ENCODE results near the gene ZFR.
"Not testable (repeated sequence)": the region's sequence is repeated elsewhere in the genome, so short reads cannot be mapped to it uniquely, and the experiment has no call there.

ZFR gene

DNA sequence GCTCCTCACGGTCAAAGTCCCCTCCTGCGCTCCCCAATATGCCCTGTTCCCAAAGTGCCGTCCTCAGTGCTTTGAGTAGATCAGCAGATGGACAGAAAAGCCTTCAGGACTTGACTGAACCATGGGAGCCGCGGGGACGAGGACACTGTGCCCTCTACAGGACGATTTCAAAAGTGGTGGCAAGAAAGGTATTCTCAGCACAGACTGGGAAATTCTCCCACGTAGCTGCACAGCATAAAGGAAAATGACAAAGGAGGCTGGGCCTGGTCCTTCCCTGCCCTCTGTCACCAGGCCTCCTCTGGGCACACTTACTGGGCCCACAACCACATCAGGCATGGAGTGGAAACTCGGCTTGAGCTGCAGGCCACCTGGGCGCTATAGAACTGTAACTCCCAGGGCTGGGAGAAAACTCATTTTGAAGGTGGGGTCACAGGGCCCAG is 115.1 kb downstream of the ZFR start:
- Histone ChIP-seq H3K9me3 (ENCODE audit: severe bottlenecking) (no peaks in the 10 kb centered on the region), H3K36me3 (no peaks in the 10 kb centered on the region), H3K27ac (peak overlapping the region; percentile 55), H3K27me3 (ENCODE audit: insufficient read depth, low read depth, severe bottlenecking) (no peaks in the 10 kb centered on the region), H3K4me3 (ENCODE audit: low read depth, low read length) (no peak overlapping the region)
- TF ChIP-seq, protein P1, sequence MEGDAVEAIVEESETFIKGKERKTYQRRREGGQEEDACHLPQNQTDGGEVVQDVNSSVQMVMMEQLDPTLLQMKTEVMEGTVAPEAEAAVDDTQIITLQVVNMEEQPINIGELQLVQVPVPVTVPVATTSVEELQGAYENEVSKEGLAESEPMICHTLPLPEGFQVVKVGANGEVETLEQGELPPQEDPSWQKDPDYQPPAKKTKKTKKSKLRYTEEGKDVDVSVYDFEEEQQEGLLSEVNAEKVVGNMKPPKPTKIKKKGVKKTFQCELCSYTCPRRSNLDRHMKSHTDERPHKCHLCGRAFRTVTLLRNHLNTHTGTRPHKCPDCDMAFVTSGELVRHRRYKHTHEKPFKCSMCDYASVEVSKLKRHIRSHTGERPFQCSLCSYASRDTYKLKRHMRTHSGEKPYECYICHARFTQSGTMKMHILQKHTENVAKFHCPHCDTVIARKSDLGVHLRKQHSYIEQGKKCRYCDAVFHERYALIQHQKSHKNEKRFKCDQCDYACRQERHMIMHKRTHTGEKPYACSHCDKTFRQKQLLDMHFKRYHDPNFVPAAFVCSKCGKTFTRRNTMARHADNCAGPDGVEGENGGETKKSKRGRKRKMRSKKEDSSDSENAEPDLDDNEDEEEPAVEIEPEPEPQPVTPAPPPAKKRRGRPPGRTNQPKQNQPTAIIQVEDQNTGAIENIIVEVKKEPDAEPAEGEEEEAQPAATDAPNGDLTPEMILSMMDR (IDR thresholded peaks at IDR 0.05; ENCODE audit: low read depth, low read length): peak; percentile 88
- DNase-seq: peak; percentile 82

DNA sequence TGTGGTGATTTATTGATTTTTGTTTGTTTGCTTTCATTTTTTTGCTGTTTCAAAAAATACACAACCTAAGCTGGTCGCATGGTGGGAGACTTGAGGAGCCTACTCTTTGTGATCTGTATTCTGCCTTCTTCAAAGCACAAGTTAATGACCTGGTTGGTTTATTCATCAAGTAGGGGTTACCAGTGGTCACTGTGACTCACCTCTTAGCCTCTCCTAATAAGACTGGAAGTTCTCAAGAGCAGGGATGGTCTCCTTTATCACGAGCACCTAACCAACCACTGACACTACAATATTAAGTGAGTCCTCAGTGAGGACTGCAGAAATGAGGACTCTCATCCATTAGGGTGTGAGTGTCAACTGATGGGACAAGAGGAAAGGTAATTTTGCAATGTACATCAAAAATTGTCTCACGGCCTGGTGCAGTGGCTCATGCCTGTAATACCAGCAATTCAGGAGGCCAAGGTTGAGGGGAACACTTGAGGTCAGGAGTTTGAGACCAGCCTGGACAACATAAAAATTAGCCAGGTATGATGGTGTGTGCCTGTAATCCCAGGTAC is 118.2 kb downstream of the ZFR start:
- Histone ChIP-seq H3K4me3 (ENCODE audit: low read depth, low read length) (no peak overlapping the region), H3K36me3 (no peaks in the 10 kb centered on the region), H3K27me3 (ENCODE audit: insufficient read depth, low read depth, severe bottlenecking) (no peaks in the 10 kb centered on the region), H3K9me3 (ENCODE audit: severe bottlenecking) (peaks cover 9% of the 10 kb centered on the region), H3K27ac (no peak overlapping the region)
- DNase-seq: no peak
- TF ChIP-seq, protein P1 (IDR thresholded peaks at IDR 0.05; ENCODE audit: low read depth, low read length): no peak

DNA sequence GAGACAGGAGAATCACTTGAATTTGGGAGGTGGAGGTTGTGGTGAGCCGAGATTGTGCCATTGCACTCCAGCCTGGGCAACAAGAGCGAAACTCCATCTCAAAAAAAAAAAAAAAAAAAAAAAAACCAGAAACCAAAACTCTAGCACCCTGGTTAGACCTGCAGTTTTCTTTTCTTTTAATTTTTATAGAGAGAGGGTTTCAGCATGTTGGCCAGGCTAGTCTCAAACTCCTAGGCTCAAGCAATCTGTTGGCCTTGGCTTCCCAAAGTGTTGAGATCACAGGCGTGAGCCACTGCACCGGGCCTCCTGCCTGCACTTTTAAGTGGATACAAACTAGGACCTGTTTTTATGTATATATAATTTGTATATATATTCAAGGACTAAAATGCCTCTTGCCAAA is 118.9 kb downstream of the ZFR start:
- Histone ChIP-seq H3K36me3 (no peaks in the 10 kb centered on the region), H3K4me3 (ENCODE audit: low read depth, low read length) (no peak overlapping the region), H3K27ac (no peak overlapping the region), H3K27me3 (ENCODE audit: insufficient read depth, low read depth, severe bottlenecking) (no peaks in the 10 kb centered on the region), H3K9me3 (ENCODE audit: severe bottlenecking) (peaks cover 9% of the 10 kb centered on the region)
- no peak for DNase-seq
- TF ChIP-seq, protein P1 (IDR thresholded peaks at IDR 0.05; ENCODE audit: low read depth, low read length): no peak

DNA sequence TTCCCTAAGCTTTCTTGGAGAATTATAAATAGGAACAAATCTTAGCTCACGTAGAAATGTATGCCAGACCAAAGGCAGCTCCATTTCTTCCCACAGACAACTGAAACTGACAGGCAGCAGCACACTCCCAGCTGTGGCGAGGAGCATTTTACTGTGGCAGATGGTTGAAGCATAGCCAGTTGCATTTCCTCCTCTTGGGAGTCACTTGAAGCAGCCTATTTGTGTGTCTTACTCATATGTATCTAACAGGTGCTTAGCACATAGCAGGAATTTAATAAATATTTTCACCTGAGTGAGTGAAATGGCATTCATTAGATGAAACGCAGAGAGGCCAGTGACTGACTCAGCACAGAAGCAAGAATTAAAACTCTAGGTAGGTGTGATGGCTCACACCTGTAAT is 119.5 kb downstream of the ZFR start:
- Histone ChIP-seq H3K27me3 (ENCODE audit: insufficient read depth, low read depth, severe bottlenecking) (no peaks in the 10 kb centered on the region), H3K36me3 (no peaks in the 10 kb centered on the region), H3K27ac (no peak overlapping the region), H3K9me3 (ENCODE audit: severe bottlenecking) (peaks cover 9% of the 10 kb centered on the region), H3K4me3 (ENCODE audit: low read depth, low read length) (no peak overlapping the region)
- no peak for DNase-seq
- TF ChIP-seq, protein P1 (IDR thresholded peaks at IDR 0.05; ENCODE audit: low read depth, low read length): no peak

DNA sequence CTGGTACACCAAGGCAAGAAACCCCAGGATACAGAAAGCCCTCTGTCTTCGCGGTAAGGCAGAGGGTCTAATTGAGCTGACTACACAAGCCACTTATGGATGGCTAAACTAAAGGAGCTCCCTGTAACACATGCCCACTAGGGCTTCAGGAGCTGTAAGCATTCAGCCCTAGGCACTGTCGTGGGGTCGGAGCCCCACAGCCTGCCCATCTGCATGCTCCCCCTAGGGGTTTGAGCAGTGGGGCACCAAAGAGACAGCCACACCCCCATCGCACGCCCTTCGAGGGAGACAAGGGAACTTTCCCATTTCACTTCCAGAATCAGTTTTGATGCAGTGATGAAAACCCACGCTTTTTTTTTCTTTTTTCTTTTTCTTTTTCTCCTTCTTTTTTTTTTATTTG is 120.8 kb downstream of the ZFR start:
- Histone ChIP-seq H3K4me3 (ENCODE audit: low read depth, low read length) (no peak overlapping the region), H3K9me3 (ENCODE audit: severe bottlenecking) (peaks cover 9% of the 10 kb centered on the region), H3K27me3 (ENCODE audit: insufficient read depth, low read depth, severe bottlenecking) (no peaks in the 10 kb centered on the region), H3K36me3 (no peaks in the 10 kb centered on the region), H3K27ac (no peak overlapping the region)
- DNase-seq: no peak
- TF ChIP-seq, protein P1 (IDR thresholded peaks at IDR 0.05; ENCODE audit: low read depth, low read length): 0 out of 2 replicates have a peak, but pooled peaks have one; percentile 24

DNA sequence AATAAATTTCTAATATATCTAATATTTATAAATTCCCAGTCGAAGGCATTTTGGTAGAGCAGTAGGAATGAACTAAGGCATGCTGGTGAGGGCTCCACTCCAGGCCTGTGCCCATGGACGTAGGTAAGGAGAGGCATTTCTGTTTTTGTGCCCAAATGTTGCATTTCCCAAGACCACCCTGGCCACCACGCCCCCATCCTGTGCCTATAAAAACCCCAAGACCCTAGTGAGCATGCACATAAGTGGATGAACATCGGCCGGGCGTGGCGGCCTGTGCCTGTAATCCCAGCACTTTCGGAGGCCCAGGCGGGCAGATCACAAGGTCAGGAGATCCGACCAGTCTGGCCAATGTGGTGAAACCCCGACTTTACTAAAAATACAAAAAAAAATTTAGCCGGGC is 121.7 kb downstream of the ZFR start:
- TF ChIP-seq, protein P1 (IDR thresholded peaks at IDR 0.05; ENCODE audit: low read depth, low read length): no peak
- no peak overlapping the region for H3K27ac ChIP-seq
- DNase-seq: no peak
- H3K4me3 ChIP-seq (ENCODE audit: low read depth, low read length): no peak overlapping the region
- H3K27me3 ChIP-seq (ENCODE audit: insufficient read depth, low read depth, severe bottlenecking): no peaks in the 10 kb centered on the region
- H3K9me3 ChIP-seq (ENCODE audit: severe bottlenecking): peaks cover 9% of the 10 kb centered on the region
- H3K36me3 ChIP-seq: no peaks in the 10 kb centered on the region

DNA sequence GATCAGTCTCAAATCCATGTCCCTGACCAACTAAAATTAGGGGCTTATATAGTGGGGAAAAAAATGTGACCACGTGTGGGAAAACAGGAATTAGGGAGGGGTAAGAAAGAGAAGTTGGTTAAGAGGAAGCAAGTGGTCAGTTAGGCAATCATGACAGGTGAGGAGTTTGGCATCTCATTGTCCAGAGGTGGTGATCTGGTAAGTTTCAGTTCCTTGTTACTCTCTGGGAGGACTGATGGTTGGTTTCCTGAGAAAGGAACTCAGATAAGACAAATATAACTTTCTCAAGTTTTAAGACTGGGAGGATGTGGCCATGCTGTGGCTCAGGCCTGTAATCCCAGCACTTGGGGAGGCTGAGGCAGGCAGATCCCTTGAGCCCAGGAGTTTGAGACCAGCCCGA is 122.8 kb downstream of the ZFR start:
- not testable (repeated sequence) for DNase-seq; H3K36me3 ChIP-seq; H3K27ac ChIP-seq; H3K9me3 ChIP-seq (ENCODE audit: severe bottlenecking); H3K4me3 ChIP-seq (ENCODE audit: low read depth, low read length); H3K27me3 ChIP-seq (ENCODE audit: insufficient read depth, low read depth, severe bottlenecking)

All from WERI-Rb-1 (cell line).